ENCODE data around the gene POLR3B.

- no peak for TF ChIP-seq CTCF (conservative IDR thresholded peaks at IDR 0.05; ENCODE audit: low read depth, low read length)
- TF ChIP-seq EZH2 (IDR thresholded peaks at IDR 0.05; ENCODE audit: borderline replicate concordance, low read depth, low read length, poor library complexity, severe bottlenecking): no peak
Observed at GRCh38 chr12:106309671-106310505, 47.7 kb upstream of the POLR3B start.
